Liver (tissue), 3 donors: ENCODE measurements around the gene METTL25.

ENCODE experiments used
- GABPA ChIP-seq, 2 donors: IDR thresholded peaks in 1 of 2; conservative IDR thresholded peaks in 1 of 2; 2 replicates each; pipeline ENCODE4 v1.6.1; 2016; ENCODE audit warnings: antibody characterized with exemption in 2 of 2, mild to moderate bottlenecking in 1 of 2, moderate library complexity in 1 of 2
- JUND ChIP-seq, 2 donors: IDR thresholded peaks; 2 replicates each; pipeline ENCODE4 v1.6.1; 2016; ENCODE audit warnings: antibody characterized with exemption in 2 of 2
- RAD21 ChIP-seq, 2 donors: IDR thresholded peaks; 2 replicates each; pipeline ENCODE4 v1.6.1; 2016; ENCODE audit warnings: antibody characterized with exemption in 2 of 2, mild to moderate bottlenecking in 2 of 2
- TAF1 ChIP-seq: conservative IDR thresholded peaks from 2 replicates; pipeline ENCODE4 v1.6.1; 2016; ENCODE audit warnings: antibody characterized with exemption, mild to moderate bottlenecking
- YY1 ChIP-seq: IDR thresholded peaks from 2 replicates; pipeline ENCODE4 v1.6.1; 2016; ENCODE audit warnings: antibody characterized with exemption, mild to moderate bottlenecking
- TF ChIP-seq, protein P1 (sequence below): fragments of 150-350 bp; IDR thresholded peaks from 2 replicates; pipeline ENCODE4 v1.5.1; 2017; ENCODE audit warnings: improper control_type of control experiment, low read depth, low read length; ENCODE audit not compliant: missing input control
- TF ChIP-seq, protein P2 (sequence below): IDR thresholded peaks from 2 replicates; pipeline ENCODE4 v1.6.1; 2016; ENCODE audit warnings: antibody characterized with exemption
- TF ChIP-seq, protein P3 (sequence below): IDR thresholded peaks from 2 replicates; pipeline ENCODE4 v1.6.1; 2016; ENCODE audit warnings: antibody characterized with exemption
- donor health status: healthy.
- donor health status: healthy.

DNA sequence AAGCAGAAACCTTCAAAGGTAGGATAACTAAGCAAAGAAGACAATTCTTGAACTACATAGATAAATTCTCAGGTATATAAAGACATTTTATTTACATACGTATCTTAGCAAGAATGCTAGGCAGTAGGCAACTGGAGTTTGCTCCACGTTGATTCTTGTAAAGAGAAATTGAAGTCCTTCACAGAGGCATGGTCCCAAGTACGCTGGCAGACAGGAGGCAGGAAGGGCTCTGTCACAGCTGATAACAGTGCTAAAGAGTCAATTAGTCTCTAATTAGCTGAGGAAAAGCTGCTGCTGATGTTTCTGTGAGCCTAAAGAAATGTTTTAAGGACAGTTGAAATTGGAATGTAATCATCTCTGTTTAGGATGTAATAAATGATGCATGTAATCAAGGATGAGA, 146.8 kb downstream of the METTL25 start:
- TF ChIP-seq RAD21 (IDR thresholded peaks at IDR 0.05): no peak
- no peak for TF ChIP-seq YY1
- TF ChIP-seq, protein P1, sequence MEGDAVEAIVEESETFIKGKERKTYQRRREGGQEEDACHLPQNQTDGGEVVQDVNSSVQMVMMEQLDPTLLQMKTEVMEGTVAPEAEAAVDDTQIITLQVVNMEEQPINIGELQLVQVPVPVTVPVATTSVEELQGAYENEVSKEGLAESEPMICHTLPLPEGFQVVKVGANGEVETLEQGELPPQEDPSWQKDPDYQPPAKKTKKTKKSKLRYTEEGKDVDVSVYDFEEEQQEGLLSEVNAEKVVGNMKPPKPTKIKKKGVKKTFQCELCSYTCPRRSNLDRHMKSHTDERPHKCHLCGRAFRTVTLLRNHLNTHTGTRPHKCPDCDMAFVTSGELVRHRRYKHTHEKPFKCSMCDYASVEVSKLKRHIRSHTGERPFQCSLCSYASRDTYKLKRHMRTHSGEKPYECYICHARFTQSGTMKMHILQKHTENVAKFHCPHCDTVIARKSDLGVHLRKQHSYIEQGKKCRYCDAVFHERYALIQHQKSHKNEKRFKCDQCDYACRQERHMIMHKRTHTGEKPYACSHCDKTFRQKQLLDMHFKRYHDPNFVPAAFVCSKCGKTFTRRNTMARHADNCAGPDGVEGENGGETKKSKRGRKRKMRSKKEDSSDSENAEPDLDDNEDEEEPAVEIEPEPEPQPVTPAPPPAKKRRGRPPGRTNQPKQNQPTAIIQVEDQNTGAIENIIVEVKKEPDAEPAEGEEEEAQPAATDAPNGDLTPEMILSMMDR: no peak
- no peak for TF ChIP-seq JUND (IDR thresholded peaks at IDR 0.05)
- TF ChIP-seq, protein P2, sequence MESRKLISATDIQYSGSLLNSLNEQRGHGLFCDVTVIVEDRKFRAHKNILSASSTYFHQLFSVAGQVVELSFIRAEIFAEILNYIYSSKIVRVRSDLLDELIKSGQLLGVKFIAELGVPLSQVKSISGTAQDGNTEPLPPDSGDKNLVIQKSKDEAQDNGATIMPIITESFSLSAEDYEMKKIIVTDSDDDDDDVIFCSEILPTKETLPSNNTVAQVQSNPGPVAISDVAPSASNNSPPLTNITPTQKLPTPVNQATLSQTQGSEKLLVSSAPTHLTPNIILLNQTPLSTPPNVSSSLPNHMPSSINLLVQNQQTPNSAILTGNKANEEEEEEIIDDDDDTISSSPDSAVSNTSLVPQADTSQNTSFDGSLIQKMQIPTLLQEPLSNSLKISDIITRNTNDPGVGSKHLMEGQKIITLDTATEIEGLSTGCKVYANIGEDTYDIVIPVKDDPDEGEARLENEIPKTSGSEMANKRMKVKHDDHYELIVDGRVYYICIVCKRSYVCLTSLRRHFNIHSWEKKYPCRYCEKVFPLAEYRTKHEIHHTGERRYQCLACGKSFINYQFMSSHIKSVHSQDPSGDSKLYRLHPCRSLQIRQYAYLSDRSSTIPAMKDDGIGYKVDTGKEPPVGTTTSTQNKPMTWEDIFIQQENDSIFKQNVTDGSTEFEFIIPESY: no peak
- TF ChIP-seq, protein P3, sequence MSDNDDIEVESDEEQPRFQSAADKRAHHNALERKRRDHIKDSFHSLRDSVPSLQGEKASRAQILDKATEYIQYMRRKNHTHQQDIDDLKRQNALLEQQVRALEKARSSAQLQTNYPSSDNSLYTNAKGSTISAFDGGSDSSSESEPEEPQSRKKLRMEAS: no peak
- no peak for TF ChIP-seq GABPA (IDR thresholded peaks at IDR 0.05 in 1 of 2, conservative IDR thresholded peaks at IDR 0.05 in 1 of 2)
- no peak for TF ChIP-seq TAF1
